Measurements from ENCODE around the gene HSPA14.
"Not testable (repeated sequence)": the region's sequence is repeated elsewhere in the genome, so short reads cannot be mapped to it uniquely, and the experiment has no call there.

Gene HSPA14

DNA sequence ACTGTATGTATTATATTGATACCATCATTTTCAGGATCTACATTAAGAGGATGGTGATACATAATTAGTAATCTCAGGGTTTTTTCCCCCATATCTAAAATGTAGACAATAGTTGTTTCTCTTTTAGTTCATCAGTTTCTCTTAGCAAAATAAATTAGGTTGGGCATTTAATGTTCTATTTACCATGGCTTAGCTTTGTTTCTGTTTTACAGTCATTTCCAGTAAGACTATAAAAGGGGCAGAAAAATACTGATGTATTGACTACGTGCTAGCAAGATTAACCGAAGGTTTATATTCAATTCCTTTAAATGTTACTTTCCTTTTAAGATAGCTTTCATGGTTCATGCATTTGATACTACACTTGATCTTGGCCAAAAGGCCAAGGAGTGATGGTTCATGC lies 66.8 kb downstream of the HSPA14 start:
- Histone ChIP-seq H3K27ac (no peak overlapping the region), H3K9me3 (ENCODE audit: severe bottlenecking) (no peaks in the 10 kb centered on the region), H3K36me3 (peaks cover 26% of the 10 kb centered on the region), H3K27me3 (ENCODE audit: insufficient read depth, low read depth, severe bottlenecking) (no peaks in the 10 kb centered on the region), H3K4me3 (ENCODE audit: low read depth, low read length) (no peak overlapping the region)
- no peak for DNase-seq
- TF ChIP-seq, protein P1, sequence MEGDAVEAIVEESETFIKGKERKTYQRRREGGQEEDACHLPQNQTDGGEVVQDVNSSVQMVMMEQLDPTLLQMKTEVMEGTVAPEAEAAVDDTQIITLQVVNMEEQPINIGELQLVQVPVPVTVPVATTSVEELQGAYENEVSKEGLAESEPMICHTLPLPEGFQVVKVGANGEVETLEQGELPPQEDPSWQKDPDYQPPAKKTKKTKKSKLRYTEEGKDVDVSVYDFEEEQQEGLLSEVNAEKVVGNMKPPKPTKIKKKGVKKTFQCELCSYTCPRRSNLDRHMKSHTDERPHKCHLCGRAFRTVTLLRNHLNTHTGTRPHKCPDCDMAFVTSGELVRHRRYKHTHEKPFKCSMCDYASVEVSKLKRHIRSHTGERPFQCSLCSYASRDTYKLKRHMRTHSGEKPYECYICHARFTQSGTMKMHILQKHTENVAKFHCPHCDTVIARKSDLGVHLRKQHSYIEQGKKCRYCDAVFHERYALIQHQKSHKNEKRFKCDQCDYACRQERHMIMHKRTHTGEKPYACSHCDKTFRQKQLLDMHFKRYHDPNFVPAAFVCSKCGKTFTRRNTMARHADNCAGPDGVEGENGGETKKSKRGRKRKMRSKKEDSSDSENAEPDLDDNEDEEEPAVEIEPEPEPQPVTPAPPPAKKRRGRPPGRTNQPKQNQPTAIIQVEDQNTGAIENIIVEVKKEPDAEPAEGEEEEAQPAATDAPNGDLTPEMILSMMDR (IDR thresholded peaks at IDR 0.05; ENCODE audit: low read depth, low read length) = no peak

DNA sequence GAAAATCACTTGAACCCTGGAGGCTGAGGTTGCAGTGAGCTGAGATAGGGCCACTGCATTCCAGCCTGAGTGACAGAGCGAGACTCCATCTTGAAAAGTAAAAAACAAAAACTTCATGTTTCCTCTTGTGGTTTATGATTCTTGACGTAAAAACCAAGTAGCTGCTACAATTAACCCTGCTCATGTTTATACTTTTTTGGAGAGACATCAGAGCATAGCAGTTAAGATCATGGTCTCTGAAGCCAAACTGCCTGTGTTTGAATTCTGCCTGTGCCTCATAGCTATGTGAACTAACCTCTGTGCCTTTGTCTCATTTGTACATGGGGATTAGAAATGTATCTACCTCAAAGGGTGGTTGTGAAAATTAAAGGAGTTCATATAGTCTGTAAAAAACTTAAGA lies 67.8 kb downstream of the HSPA14 start:
- no peak for DNase-seq
- no peaks in the 10 kb centered on the region for H3K9me3 ChIP-seq (ENCODE audit: severe bottlenecking)
- no peak overlapping the region for H3K27ac ChIP-seq
- H3K4me3 ChIP-seq (ENCODE audit: low read depth, low read length) = no peak overlapping the region
- no peaks in the 10 kb centered on the region for H3K27me3 ChIP-seq (ENCODE audit: insufficient read depth, low read depth, severe bottlenecking)
- peaks cover 25% of the 10 kb centered on the region for H3K36me3 ChIP-seq
- TF ChIP-seq, protein P1 (IDR thresholded peaks at IDR 0.05; ENCODE audit: low read depth, low read length) = no peak

DNA sequence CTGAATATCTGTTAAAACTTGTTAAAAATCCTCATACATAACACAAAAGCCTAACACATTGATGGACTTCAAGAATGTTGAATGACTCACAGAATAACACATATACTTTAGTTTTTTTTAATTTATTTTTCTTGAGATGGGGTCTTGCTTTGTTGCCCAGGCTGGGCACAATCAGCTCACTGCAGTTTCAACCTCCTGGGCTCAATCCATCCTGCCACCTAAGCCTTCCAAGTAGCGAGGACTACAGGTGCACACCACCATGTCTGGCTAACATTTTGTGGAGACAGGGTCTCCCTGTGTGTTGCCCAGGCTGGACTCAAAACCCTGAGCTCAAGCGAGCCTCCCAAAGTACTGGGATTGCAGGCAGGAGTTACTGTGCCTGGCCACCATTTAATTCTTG lies 68.7 kb downstream of the HSPA14 start:
- no peak overlapping the region for H3K27ac ChIP-seq
- H3K36me3 ChIP-seq = peaks cover 21% of the 10 kb centered on the region
- TF ChIP-seq, protein P1 (IDR thresholded peaks at IDR 0.05; ENCODE audit: low read depth, low read length) = no peak
- H3K9me3 ChIP-seq (ENCODE audit: severe bottlenecking) = no peaks in the 10 kb centered on the region
- no peak overlapping the region for H3K4me3 ChIP-seq (ENCODE audit: low read depth, low read length)
- no peaks in the 10 kb centered on the region for H3K27me3 ChIP-seq (ENCODE audit: insufficient read depth, low read depth, severe bottlenecking)
- DNase-seq = no peak

DNA sequence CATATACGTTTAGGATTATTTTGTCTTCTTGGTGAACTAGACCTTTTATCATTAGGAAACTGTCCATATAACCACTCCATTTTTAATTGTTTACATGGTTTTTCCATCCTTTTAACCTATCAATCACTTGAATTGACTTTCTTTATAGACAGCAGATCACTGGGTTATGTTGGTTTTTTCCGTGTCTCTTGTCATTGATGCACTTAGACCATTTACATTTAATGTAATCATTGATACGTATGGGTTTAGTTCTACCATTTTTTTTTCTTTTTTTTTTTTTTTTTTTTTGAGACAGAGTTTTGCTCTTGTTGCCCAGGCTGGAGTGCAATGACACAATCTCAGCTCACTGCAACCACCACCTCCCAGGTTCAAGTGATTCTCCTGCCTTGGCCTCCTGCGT lies 69.5 kb downstream of the HSPA14 start:
- peaks cover 19% of the 10 kb centered on the region for H3K36me3 ChIP-seq

DNA sequence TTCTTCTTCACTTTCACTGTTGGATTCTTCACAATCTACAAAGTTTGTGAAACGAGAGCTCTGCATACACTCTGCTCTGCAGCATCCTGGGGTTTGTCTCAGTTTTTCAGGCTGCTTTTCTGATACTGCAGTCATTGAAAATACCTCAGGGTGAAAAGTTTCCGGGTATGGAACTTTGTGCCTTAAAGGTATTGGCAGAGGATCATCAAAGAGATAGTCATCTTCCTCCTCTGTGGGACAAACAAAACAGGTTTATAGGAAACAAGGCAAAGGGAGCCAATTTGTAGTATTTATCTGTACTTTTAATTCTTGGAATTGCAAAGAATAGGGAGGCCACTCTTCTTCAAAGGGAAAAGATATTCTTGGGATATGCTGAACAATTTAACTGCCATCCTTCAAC lies 71.0 kb downstream of the HSPA14 start:
- no peak for DNase-seq
- no peak overlapping the region for H3K4me3 ChIP-seq (ENCODE audit: low read depth, low read length)
- H3K36me3 ChIP-seq = peaks cover 19% of the 10 kb centered on the region
- no peaks in the 10 kb centered on the region for H3K27me3 ChIP-seq (ENCODE audit: insufficient read depth, low read depth, severe bottlenecking)
- TF ChIP-seq, protein P1 (IDR thresholded peaks at IDR 0.05; ENCODE audit: low read depth, low read length) = no peak
- no peak overlapping the region for H3K27ac ChIP-seq
- H3K9me3 ChIP-seq (ENCODE audit: severe bottlenecking) = no peaks in the 10 kb centered on the region

More for the DNA sequence above, 69.5 kb downstream of the HSPA14 start:
- H3K4me3 ChIP-seq (ENCODE audit: low read depth, low read length); H3K9me3 ChIP-seq (ENCODE audit: severe bottlenecking); H3K27ac ChIP-seq; DNase-seq; H3K27me3 ChIP-seq (ENCODE audit: insufficient read depth, low read depth, severe bottlenecking): not testable (repeated sequence)

DNA sequence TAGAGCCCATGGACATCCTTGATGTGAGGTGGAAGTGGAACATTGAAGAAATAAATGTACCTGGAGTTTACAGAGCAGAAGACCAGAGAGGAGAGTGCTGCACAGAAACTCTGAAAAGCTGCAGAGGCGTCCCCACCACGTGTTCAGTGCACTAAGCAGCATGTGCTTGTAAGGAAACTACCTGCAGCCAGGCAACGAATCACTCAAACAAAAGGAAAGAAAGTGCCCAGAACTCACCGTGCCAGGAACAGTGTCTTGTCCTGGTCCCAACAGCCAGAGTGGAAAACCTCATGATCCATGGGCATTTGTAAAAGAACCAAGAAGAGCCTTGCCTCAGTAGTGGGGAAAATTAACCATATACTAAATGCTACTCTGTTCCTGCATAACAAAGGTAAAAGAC lies 72.8 kb downstream of the HSPA14 start:
- H3K9me3 ChIP-seq (ENCODE audit: severe bottlenecking) = no peaks in the 10 kb centered on the region
- H3K27ac ChIP-seq = no peak overlapping the region
- TF ChIP-seq, protein P1 (IDR thresholded peaks at IDR 0.05; ENCODE audit: low read depth, low read length) = no peak
- H3K27me3 ChIP-seq (ENCODE audit: insufficient read depth, low read depth, severe bottlenecking) = no peaks in the 10 kb centered on the region
- peaks cover 9% of the 10 kb centered on the region for H3K36me3 ChIP-seq
- no peak overlapping the region for H3K4me3 ChIP-seq (ENCODE audit: low read depth, low read length)
- DNase-seq = no peak

All from WERI-Rb-1 (cell line).